H9 (cell line): Measurements from ENCODE around the gene MAPK11. TPM values are rescaled to one million over a fixed set of nuclear protein-coding genes. Genes with fewer than 3 reads are reported as not detected.

Source experiments
- DNase-seq: peaks from one replicate; pipeline ENCODE4 v3.0.0-alpha.2; 2017
- H2AFZ ChIP-seq: one replicate; pipeline ENCODE4 v1.6.1; 2013; ENCODE audit warnings: mild to moderate bottlenecking, low read length, control low read depth, moderate library complexity
- H2AK5ac ChIP-seq: 2 replicates; pipeline ENCODE4 v1.6.1; 2013; ENCODE audit warnings: low read length, control low read depth, mixed read lengths; ENCODE audit not compliant: insufficient read length
- H2BK120ac ChIP-seq: one replicate; pipeline ENCODE4 v1.6.1; 2013; ENCODE audit warnings: low read depth, mild to moderate bottlenecking, low read length, control low read depth, inconsistent platforms; ENCODE audit not compliant: poor library complexity, severe bottlenecking
- H2BK12ac ChIP-seq: 2 replicates; pipeline ENCODE4 v1.6.1; 2013; ENCODE audit warnings: low read length, control low read depth, mixed read lengths, low read depth; ENCODE audit not compliant: insufficient read length
- H2BK15ac ChIP-seq: 2 replicates; pipeline ENCODE4 v1.6.1; 2013; ENCODE audit warnings: low read depth, low read length, control low read depth
- H2BK20ac ChIP-seq: one replicate; pipeline ENCODE4 v1.6.1; 2013; ENCODE audit warnings: low read depth, mild to moderate bottlenecking, low read length, control low read depth, inconsistent platforms; ENCODE audit not compliant: poor library complexity, severe bottlenecking
- H2BK5ac ChIP-seq: 2 replicates; pipeline ENCODE4 v1.6.1; 2013; ENCODE audit warnings: low read length, control low read depth, mixed read lengths; ENCODE audit not compliant: insufficient read length
- H3K14ac ChIP-seq: 2 replicates; pipeline ENCODE4 v1.6.1; 2013; ENCODE audit warnings: low read length, control low read depth; ENCODE audit not compliant: insufficient read depth
- H3K18ac ChIP-seq: 2 replicates; pipeline ENCODE4 v1.6.1; 2013; ENCODE audit warnings: low read depth, mild to moderate bottlenecking, mixed read lengths, low read length, control low read depth; ENCODE audit not compliant: insufficient read length
- H3K23ac ChIP-seq: 2 replicates; pipeline ENCODE4 v1.6.1; 2013; ENCODE audit warnings: low read length, control low read depth, mixed read lengths, low read depth; ENCODE audit not compliant: insufficient read length
- H3K23me2 ChIP-seq: 2 replicates; pipeline ENCODE4 v1.6.1; 2013; ENCODE audit warnings: low read depth, mild to moderate bottlenecking, mixed read lengths, low read length, control low read depth; ENCODE audit not compliant: insufficient read length, poor library complexity, severe bottlenecking
- H3K27ac ChIP-seq: 2 replicates; pipeline ENCODE4 v1.5.1; 2013; ENCODE audit warnings: low read length, control low read depth, mixed read lengths, low read depth; ENCODE audit not compliant: insufficient read length
- H3K27me3 ChIP-seq: 2 replicates; pipeline ENCODE4 v1.6.1; 2013; ENCODE audit warnings: low read length, control low read depth, inconsistent platforms; ENCODE audit not compliant: insufficient read depth
- H3K4ac ChIP-seq: 2 replicates; pipeline ENCODE4 v1.6.1; 2013; ENCODE audit warnings: low read depth, mild to moderate bottlenecking, control low read depth, inconsistent platforms, low read length, moderate library complexity
- H3K4me1 ChIP-seq: 2 replicates; pipeline ENCODE4 v1.6.1; 2013; ENCODE audit warnings: low read length, control low read depth, inconsistent platforms; ENCODE audit not compliant: insufficient read depth
- H3K4me2 ChIP-seq: 2 replicates; pipeline ENCODE4 v1.6.1; 2013; ENCODE audit warnings: low read length, control low read depth, mixed read lengths; ENCODE audit not compliant: insufficient read length, insufficient read depth
- H3K56ac ChIP-seq: 2 replicates; pipeline ENCODE4 v1.6.1; 2013; ENCODE audit warnings: low read depth, mild to moderate bottlenecking, mixed read lengths, low read length, control low read depth; ENCODE audit not compliant: insufficient read length
- H3K79me1 ChIP-seq: 2 replicates; pipeline ENCODE4 v1.6.1; 2013; ENCODE audit warnings: low read depth, mild to moderate bottlenecking, moderate library complexity, low read length, control low read depth, inconsistent platforms; ENCODE audit not compliant: insufficient read depth, poor library complexity, severe bottlenecking
- H3K79me2 ChIP-seq: 2 replicates; pipeline ENCODE4 v1.6.1; 2013; ENCODE audit warnings: low read length, control low read depth, inconsistent platforms; ENCODE audit not compliant: insufficient read depth
- H3K9ac ChIP-seq: 2 replicates; pipeline ENCODE4 v1.6.1; 2013; ENCODE audit warnings: low read length, control low read depth, mixed read lengths; ENCODE audit not compliant: insufficient read length; ENCODE audit errors: extremely low read depth
- H3K9me3 ChIP-seq: one replicate; pipeline ENCODE4 v1.6.1; 2013; ENCODE audit warnings: low read depth, low read length, inconsistent platforms; ENCODE audit not compliant: control insufficient read depth
- H3T11ph ChIP-seq: one replicate; pipeline ENCODE4 v1.6.1; 2013; ENCODE audit warnings: mild to moderate bottlenecking, low read length, control low read depth, inconsistent platforms
- H4K20me1 ChIP-seq: one replicate; pipeline ENCODE4 v1.6.1; 2013; ENCODE audit not compliant: control insufficient read depth, insufficient read length, insufficient read depth
- H4K5ac ChIP-seq: 2 replicates; pipeline ENCODE4 v1.6.1; 2013; ENCODE audit warnings: low read depth, mild to moderate bottlenecking, mixed read lengths, low read length, control low read depth; ENCODE audit not compliant: insufficient read length
- H4K8ac ChIP-seq: replicated peaks from 2 replicates; pipeline ENCODE4 v1.6.1; 2013; ENCODE audit warnings: low read length, control low read depth, mixed read lengths, low read depth; ENCODE audit not compliant: insufficient read length
- H4K91ac ChIP-seq: 2 replicates; pipeline ENCODE4 v1.6.1; 2013; ENCODE audit warnings: low read depth, mild to moderate bottlenecking, moderate library complexity, mixed read lengths, low read length, control low read depth; ENCODE audit not compliant: insufficient read length
- H3K27ac Mint-ChIP-seq, 3 experiments: 2 replicates in 2 of 3; 3 replicates in 1 of 3; pipeline ENCODE4 v1.8.0; 2020 to 2021; ENCODE audit warnings: mixed read lengths in 3 of 3, mild to moderate bottlenecking in 1 of 3, moderate library complexity in 1 of 3
- H3K27me3 Mint-ChIP-seq: 2 replicates; pipeline ENCODE4 v1.8.0; 2021; ENCODE audit warnings: low read depth, mild to moderate bottlenecking, moderate library complexity, mixed read lengths
- H3K36me3 Mint-ChIP-seq, 3 experiments: 2 replicates in 2 of 3; 3 replicates in 1 of 3; pipeline ENCODE4 v1.8.0; 2020 to 2021; ENCODE audit warnings: low read depth in 3 of 3, mixed read lengths in 3 of 3; ENCODE audit not compliant: insufficient read depth in 1 of 3
- H3K4me1 Mint-ChIP-seq, 2 experiments: 2 replicates each; pipeline ENCODE4 v1.8.0; 2020; ENCODE audit warnings: mixed read lengths in 2 of 2
- H3K4me3 Mint-ChIP-seq, 2 experiments: 2 replicates in 1 of 2; 3 replicates in 1 of 2; pipeline ENCODE4 v1.8.0; 2020 to 2021; ENCODE audit warnings: mild to moderate bottlenecking in 2 of 2, mixed read lengths in 2 of 2, moderate library complexity in 1 of 2
- H3K9me3 Mint-ChIP-seq, 2 experiments: 2 replicates in 1 of 2; 3 replicates in 1 of 2; pipeline ENCODE4 v1.8.0; 2020; ENCODE audit warnings: mild to moderate bottlenecking in 2 of 2, mixed read lengths in 2 of 2, moderate library complexity in 1 of 2
- CTCF ChIP-seq: fragments of 200-600 bp; sonication (generic); conservative IDR thresholded peaks from 3 replicates; pipeline ENCODE4 v1.8.0; 2021; ENCODE audit warnings: antibody characterized with exemption, mild to moderate bottlenecking
- WGBS: extraction: QIAGEN DNeasy Blood & Tissue Kit; methylation state at CpG from one replicate; pipeline ENCODE4 v1.1.7; 2013; ENCODE audit warnings: missing lambda C conversion rate, low lambda C conversion rate, mixed read lengths; ENCODE audit not compliant: insufficient read length; ENCODE audit errors: extremely low coverage; 5-methylcytosine and 5-hydroxymethylcytosine counted together
- total RNA-seq: library from RNA; stranded (reverse); gene quantifications from 2 replicates; pipeline ENCODE4 v1.2.1, GENCODE V29; 2021

MAPK11 gene
- total RNA-seq, 1 experiment from 2014 or later: 1.5 TPM

- no peak overlapping the region for H3K27ac ChIP-seq
These were observed 33.8 kb upstream of the MAPK11 start for GRCh38 chr22:50303848-50304527.

More at GRCh38 chr22:50303848-50304527, 33.8 kb upstream of the MAPK11 start:
- Histone ChIP-seq H3K4me1 (no peaks in the 10 kb centered on the region; the same call in 1 of the 2 replicates), H3K23me2 (peaks cover 11% of the 10 kb centered on the region), H3K9me3 (no peaks in the 10 kb centered on the region), H4K20me1 (no peaks in the 10 kb centered on the region), H2BK20ac (no peak overlapping the region), H3T11ph (no peak overlapping the region), H2BK12ac (no peak overlapping the region), H3K56ac (no peak overlapping the region), H2AFZ (no peak overlapping the region), H3K4me2 (no peak overlapping the region), H4K91ac (no peak overlapping the region), H2BK120ac (no peak overlapping the region), H3K4ac (no peak overlapping the region), H3K18ac (peak overlapping the region; percentile 34), H3K14ac (peak overlapping the region; percentile 25; the same call in 1 of the 2 replicates), H3K9ac (no peak overlapping the region), H3K79me1 (no peaks in the 10 kb centered on the region), H3K27me3 (no peaks in the 10 kb centered on the region), H2BK15ac (no peak overlapping the region), H4K5ac (no peak overlapping the region), H3K23ac (no peak overlapping the region), H2BK5ac (no peak overlapping the region), H4K8ac (no peak overlapping the region), H3K79me2 (no peaks in the 10 kb centered on the region), H2AK5ac (no peak overlapping the region)
- peak overlapping the region in 1 of 2 experiments; percentile 41; a peak in 2 of 5 replicates for H3K4me3 Mint-ChIP-seq
- H3K36me3 Mint-ChIP-seq: no peaks in the 10 kb centered on the region
- peaks cover 18 to 31% of the 10 kb centered on the region in 2 experiments for H3K4me1 Mint-ChIP-seq
- DNase-seq: peak; percentile 77
- WGBS: no CpG with 5 or more reads among the region's 11 CpGs
- peaks cover 5% of the 10 kb centered on the region for H3K27me3 Mint-ChIP-seq
- peak; percentile 25; the same call in 2 of the 3 replicates for TF ChIP-seq CTCF
- H3K27ac Mint-ChIP-seq: peak overlapping the region in 1 of 3 experiments; percentile 89; a peak in 3 of 7 replicates
- H3K9me3 Mint-ChIP-seq: no peaks in the 10 kb centered on the region
